Measurements from ENCODE around the gene ZSCAN9.

Gene ZSCAN9

DNA sequence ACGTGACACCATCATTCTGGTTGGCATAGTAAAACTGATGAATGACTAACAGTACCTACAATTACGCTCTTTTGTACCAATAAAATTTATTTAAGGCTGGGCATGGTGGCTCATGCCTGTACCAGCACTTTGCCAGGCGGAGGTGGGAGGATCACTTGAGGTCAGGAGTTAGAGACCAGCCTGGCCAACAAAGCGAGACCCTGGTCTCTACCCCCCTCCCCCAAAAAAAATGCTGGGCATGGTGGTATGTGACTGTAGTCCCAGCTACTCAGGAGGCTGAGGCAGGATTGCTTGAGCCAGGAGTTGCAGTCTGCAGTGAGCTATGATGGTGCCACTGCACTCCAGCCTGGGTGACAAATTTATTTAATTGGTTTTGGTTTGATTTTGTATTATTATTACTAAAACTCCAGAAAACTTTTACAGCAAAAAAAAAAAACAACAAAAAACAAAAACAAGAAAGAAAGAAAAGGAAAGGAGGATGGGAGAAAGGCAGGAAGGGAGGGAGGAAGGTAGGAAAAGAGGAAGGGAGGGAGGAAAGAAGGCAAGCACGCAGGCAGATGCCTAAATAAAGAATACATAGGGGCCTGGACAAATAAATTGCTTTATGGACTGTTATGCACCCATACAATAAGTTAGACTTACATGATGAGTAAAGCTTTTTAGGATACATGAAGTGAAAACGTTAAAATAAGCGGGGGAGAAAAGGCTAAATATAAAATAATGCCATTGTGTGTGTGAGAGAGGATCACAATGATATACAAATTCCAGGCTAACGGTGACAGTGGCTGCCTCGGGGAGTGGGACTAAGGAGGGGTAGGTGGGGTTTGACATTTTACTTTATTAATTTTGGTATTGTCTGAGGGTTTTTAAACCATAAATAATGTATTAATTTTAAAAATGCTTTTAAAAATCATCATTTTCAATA is 682 bp upstream of the ZSCAN9 start:
- DNase-seq: no peak

DNA sequence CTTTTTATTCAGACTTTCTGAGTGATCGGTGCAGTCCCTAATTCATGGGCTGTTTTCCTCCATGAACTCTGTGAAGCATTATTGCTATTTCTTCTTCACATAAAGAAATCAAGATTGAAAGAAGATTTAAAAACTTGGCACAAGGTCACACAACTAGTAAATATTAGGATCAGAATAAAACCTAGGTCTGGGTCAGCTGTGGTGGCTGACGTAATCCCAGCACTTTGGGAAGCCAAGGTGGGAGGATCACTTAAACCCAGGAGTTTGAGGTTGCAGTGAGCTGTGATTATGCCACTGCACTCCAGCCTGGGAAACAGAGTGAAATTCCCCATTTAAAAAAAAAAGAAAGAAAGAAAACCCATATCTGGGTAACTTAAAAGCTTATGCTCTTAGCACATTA is 1.4 kb downstream of the ZSCAN9 start:
- DNase-seq: no peak

DNA sequence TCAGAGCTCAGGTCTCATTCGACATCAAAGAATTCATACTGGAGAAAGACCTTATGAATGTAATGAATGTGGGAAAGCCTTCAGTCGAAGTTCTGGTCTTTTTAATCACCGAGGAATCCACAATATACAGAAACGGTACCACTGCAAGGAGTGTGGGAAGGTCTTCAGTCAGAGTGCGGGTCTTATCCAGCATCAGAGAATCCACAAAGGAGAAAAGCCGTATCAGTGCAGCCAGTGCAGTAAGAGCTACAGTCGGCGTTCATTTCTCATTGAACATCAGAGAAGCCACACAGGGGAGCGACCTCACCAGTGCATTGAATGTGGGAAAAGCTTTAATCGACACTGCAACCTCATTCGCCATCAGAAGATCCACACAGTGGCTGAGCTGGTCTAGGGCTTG is 7.7 kb downstream of the ZSCAN9 start:
- DNase-seq: no peak

DNA sequence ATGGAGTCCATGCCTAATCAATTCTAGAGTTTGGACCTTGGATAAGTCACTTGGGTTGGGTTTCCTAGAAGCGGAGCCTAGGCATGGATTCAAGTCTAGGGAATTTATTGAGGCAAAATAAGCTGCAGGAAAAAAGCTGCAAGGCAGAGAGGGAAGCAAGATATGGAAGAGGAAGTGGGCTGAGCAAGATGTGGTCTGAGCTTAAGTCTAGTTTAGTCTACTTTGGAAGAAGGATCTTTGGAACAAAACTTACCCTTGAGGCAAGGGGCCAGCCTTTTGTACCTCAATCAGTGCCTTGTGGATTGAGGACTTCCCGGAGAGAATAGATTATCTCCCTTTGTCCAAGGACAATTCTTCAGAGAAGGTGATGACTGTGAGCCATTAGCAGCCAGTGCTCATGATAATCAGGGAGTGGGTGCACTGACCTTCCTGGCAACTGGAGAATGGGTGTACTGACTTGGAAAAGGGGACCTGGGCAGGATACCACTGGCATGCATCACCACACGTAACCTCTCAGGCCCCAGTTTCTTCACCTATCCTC is 10.9 kb downstream of the ZSCAN9 start:
- no peak for DNase-seq

DNA sequence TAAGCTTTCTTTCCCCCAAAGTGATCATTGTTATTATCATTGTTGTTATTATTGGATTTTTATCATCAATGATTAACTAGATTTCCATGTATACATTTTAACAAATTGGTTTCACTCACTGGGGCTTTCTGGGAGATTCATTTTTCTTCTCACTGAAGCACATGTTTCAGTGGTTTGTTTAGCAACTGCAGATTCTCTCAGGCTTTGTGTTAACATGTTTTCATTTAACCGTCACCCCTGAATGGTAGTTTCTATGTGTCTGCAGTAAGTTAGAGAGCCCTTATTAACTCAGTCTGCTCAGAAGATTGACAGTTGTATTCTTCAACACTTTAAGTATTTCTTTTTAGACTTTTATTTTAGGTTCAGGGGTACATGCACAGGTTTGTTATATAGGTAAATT is 14.6 kb downstream of the ZSCAN9 start:
- DNase-seq: no peak

DNA sequence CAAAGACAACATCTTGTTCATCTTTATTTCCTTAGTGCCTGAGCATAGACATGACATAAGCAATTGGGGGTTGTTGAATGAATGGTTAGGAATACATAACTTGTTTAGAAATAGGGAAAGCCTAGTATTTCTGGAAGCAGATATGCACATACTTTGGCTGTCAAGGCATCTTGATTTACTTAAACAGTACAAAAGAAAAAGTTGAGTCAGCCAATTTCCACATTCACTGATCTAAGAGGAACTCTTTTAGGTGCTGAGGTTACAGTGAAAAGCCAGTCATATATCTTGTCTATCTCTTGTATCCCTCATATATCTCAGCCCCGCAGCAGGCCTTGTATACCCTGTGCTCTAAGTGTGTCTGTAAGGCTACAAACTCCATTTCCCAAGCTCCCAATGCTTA is 15.4 kb downstream of the ZSCAN9 start:
- no peak for DNase-seq

DNA sequence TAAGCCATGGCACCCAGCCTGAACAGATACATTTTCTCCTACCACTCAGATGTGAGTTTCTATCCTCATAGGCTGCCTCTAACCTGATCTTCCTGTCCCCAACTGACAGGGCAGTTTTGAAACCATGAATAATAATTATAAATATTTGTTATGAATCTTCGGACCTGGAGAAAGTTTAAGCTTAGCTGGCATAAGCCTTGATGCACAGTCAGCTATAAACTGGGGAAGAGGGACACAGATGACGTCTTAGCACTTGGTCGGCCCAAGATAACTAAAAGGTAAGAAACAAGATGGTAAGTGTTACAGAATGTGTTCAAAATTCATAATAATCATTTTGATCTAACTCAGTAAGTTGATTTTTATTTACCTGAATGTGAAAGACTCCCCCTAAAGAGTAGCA is 18.9 kb downstream of the ZSCAN9 start:
- no peak for DNase-seq

DNA sequence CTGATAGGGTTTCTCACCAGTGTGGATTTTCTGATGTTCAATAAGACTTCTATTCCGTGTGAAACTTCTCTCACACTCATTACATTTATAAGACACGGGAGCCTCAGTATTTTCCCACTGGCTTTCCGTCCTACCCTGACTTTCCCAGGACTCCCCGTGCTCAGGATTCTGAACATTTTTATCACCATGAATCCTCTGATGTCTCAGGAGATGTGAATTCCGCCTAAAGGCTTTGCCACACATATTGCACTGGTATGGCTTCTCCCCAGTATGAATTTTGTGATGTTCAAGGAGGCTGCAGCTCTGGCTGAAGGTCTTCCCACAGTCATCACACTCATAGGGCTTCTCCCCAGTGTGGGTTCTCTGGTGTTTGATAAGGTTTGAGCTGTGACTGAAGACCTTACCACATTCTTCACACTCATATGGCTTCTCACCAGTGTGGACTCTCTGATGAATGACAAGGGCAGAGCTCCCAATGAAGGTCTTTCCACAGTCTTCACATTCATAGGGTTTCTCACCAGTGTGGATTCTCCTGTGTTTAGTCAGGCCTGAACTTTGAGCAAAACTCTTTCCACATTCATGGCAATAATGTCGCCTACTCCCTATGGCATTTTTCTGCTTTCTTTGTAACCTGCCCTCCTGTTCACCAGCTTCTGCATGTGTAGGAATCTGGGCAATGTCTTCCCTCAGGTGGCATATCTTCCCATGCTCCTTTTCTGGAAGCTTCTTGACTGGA is 20.3 kb downstream of the ZSCAN9 start:
- no peak for DNase-seq

DNA sequence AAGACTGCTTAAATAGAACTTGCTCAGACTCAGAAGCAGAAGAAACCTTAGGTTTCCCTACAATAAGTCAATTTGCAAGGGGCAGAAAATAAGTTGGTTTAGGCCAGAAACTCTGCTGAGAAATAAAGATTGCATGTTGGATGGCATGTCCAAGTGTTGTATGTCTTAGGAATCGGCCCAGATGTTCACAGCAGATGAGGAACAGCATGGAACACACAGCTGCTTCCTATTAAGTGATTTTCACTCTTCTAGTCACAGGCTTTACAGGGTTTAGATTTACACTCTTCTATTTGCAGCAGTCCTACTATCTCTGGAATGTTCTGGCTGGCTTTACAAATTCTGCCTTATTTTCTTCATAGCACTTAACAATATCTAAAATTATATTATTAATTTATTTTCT is 23.8 kb downstream of the ZSCAN9 start:
- no peak for DNase-seq

DNA sequence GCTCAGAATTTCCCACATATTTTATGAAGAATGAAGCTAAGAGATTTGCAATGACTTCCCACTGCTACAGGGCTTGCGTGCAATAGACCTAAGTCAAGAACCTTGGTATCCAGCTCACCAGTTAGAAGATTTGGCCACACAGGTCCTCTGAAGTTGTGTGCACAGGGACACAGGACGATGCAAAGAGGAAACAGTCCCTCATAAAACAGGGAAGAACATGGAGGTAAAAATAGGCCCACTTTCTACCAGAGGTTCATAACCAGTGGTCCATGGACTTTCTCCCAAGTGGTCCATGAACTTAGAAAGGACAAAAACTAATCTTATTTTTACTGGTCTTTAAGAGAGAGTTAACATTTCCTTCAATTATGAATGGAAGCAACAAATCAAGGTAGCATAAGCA is 25.7 kb downstream of the ZSCAN9 start:
- no peak for DNase-seq

DNA sequence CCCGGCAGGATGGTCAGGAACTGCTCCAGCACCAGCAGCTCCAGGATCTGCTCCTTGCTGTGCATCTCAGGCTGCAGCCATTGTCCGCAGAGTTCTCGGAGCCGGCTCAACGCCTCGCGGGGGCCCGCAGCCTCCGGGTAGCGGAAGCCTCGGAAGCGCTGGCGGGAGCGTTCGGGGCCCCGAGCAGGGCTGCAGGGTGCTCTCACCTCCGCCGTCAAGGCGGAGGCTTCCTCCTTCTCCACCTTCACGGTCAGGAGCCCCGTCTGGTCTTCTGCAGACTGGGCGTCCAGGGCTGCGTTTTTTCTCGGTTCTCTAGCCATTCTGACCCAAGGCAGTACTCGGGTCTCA is 26.6 kb downstream of the ZSCAN9 start:
- no peak for DNase-seq

DNA sequence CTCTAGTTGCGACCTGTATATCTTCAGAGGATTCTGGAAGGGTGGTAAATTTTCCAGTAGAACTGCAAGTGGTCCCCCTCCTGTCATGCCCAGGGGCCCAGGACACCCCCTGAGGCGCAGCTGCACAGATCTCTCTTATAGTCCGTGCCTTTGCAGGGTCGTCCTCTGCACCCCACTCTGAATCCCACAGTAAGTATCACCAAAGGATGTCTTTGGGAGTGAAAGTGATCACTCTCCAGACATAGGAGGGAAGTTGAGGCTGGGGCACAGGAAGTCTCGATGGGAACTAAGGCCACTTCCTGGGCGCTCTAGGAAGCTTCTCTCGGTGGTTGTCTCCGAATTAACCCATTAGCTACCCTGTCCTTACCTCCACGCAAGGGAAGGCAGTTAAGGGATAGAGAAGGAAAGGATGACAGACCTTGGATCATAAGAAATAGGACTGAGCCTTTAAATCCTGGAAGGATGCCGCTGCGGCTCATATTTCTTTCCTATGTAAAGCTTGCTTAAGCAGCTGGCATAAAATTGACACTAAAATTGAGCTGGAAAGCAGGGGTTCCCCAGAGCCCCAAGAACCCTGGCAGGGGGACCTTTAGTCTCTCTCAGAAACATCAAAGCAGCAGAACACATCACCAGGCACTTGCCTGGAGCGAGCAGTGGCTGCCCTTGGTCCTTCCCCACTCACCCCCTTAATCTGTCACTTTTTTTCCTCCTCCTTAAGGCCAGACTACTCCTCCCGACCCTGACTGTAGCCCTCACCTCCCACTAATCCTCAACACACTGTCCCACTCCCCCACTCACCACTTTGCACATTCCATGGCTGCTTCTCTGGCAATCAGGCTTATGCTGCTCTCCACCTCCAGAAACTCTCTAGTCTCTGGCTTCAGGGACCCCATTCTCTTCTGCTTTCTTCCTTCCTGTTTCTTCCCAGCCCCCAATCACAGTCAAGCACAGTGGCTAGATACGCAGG is 27.2 kb downstream of the ZSCAN9 start, which contains the start of gene ZKSCAN4:
Gene ZKSCAN4, minus strand, starts transcription at position 261 of the 967 bp plus-strand sequence. CDS start 289 bp downstream, outside the sequence.
- peak; percentile 39 for DNase-seq

DNA sequence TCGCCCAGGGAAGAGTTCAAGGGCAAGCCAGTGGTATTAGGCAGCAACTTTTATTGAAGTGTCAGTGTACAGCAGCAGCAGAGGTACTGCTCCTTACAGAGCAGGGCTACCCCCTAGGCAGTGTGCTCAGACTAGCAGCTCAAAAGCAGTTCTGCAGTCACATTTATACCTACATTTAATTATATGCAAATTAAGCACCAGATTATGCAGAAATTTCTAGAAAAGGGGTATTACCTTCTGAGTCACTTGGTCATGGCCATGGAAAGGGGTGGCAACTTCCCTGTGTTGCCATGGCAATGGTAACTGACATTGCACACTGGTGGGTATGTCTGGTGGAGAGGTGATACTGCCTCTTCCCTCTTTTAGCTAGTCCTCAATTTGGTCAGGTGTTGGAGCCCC is 29.0 kb downstream of the ZSCAN9 start:
- DNase-seq: no peak

DNA sequence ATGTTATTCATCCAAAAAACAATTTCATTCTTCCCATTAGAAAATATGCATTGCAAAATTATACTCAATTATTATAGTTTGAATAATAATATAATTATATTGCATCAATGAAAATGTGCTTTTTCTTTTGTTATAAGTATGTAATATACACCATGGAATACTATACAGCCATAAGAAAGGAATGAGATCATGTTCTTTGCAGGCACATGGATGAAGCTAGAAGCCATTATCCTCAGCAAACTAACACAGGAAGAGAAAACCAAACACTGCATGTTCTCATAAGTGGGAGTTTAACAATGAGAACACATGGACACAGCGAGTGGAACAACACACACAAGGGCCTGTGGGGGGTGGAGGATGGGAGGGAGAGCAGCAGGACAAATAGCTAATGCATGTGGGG is 32.0 kb downstream of the ZSCAN9 start:
- no peak for DNase-seq

DNA sequence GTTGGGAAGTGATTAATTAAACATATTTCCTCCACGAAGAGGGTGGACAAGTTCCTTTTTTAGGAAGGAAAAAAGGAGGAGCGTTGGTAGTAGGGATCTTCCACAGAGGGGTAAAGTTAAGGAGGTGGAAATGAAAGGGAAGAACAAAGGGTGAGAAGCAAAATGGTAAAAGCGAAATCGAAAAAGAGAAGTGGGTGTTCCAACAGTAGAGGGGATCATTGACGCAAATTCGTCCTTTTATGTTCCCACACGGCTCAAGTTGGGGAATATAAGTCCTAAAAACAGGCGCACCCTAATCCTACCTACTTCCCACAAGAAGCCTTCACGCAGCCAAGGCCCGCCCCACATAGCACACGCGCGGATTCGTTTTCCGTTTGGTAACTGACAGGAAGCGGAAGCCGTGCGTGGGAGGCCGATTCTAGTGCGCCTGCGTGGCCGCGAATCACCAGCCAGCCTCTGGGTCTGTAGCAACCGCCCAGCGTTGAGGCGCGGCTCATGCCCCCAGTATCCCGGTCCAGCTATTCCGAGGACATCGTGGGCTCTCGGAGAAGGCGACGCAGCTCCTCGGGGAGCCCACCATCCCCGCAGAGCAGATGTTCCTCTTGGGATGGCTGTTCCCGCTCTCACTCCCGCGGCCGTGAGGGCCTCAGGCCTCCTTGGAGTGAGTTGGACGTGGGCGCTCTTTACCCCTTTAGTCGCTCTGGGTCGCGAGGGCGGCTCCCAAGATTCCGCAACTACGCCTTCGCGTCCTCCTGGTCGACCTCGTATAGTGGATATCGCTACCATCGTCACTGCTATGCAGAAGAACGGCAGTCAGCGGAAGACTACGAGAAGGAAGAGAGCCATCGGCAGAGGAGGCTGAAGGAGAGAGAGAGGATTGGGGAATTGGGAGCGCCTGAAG is 34.1 kb downstream of the ZSCAN9 start, which contains the start of gene NKAPL:
Gene NKAPL, plus strand, starts transcription at position 421 of the 901 bp plus-strand sequence. Its CDS starts 75 bp downstream, at position 496.
- no peak for DNase-seq

DNA sequence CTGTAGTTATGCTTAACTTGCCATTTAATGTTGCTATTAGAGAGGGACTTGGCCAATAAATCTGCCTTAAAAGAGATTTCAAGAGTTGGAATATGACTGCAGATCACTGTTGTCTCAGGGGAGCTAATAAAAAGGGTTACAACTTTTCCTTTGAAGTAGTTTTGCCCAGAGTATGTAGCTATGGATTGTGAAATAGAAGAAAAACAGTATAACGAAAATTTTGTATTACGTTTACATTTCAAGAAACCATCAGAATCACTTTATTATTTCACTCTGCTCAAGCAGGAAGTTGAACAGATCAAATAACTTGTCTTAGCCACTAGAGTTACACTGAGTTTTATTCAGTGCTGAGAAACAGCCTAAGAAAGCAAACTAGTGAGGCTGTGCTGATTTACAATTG is 38.8 kb downstream of the ZSCAN9 start:
- no peak for DNase-seq

DNA sequence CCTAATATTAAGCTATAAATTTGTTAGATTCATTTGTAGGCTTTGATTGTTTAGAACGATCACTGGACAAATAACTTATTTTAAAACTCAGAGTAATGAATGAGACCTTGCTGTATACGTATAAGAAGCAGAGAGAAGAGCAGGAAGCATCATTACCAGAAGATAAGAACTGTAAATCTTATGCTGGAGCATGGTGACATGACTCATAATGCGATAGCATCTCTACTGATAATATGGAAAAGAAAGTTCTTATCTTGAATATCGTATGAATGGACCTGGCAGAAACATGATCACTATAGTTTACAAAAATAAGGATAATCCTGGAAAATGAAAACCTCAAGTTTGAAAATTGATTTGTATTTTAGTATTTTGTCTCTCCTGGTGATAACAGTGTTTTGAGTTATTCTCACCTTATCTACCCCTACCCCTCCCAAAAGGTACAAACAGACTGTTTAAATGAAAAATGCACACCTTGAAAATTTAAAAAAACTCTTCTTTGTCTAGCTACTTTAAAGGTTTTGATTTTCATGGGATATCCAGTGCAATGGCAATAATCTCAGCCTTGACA is 39.8 kb downstream of the ZSCAN9 start:
- no peak for DNase-seq

DNA sequence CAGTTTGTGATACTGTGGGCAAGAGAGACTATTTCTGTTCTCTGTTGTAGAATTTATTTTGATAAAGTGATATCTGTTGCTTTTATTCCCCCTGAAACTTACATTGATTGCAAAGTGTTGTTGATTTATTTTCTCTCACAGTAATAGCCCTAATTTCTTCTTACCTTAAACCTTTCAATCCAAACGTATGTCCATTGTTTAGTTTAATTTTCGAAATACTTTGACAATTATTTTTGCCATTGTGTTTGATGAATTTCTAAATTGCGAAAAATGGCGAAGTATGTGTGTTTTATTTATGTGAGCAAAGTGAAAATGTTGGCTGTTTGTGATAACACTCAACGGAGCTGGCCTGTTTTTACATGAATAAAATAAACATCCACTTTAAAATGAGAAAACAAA is 41.5 kb downstream of the ZSCAN9 start:
- no peak for DNase-seq

DNA sequence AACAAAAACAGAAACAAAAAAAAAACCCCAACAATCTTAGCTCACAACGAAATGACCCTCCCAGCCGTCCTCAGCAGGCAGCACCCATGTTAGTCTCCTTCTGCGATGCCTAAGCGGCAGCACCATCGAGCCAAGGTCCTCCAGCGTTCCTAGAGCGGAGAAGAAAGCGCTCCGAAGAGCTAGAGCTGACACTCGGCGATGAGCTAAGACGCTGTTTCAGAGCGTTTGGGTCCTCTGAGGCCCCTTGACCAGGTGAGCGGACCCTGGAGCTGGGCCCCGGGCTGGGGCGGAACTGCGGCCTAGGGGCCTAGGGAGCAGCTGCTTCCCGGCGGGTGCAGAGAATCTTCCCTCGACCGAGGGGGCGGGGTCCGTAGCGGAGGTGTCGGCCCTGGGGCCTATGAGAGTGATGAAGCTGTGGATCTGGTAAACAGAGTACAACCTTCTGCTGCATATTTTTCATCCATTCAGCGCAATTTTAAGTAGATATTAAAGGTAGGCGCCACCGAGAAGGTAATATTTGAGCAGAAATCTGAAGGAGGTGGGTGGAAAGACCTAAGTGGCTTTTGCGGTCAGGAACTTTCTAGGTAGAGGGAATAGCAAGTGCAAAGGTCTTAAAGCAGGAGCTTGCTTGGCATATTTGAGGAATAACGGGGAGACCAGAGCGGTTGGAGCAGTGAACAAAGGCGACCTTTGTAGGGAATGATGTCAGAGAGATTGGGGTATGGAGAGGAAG is 42.1 kb downstream of the ZSCAN9 start, which contains the start of gene ZSCAN26:
Gene ZSCAN26, plus strand, starts transcription at position 182 of the 733 bp plus-strand sequence. CDS start 4,777 bp downstream, outside the sequence.
- DNase-seq: peak; percentile 52

DNA sequence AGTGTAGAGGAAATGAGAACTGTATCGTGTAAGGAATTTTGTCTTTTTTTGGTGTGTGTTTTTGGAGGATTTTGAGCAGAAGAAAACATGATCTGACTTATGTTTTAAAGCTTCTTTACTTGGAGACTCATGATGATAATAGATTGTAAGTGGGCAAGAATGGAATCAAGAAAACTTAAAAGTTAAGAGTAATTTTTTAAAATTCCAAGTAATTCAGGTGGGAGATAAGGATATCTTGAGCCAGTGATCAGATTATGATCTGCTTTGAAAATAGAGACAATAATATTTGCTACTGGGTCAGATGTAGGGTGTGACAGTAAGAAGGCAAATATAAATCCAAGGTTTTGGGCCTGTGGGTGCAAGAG is 42.6 kb downstream of the ZSCAN9 start:
- DNase-seq: no peak

All from GOT3 (cell line).